GM19452 (cell line): ENCODE results near the gene RARRES1.
A peak's percentile ranks its signal among the peaks of the same experiment; 100 is the strongest.

ENCODE experiments used
- ATAC-seq: cut with Tn5 transposase; IDR thresholded peaks from one replicate; pipeline ENCODE4 v1.9.1; 2021; ENCODE audit not compliant: unreplicated experiment

RARRES1 gene

GRCh38 chr3:158731938-158732855, at the start of gene RARRES1:
RARRES1 (minus strand) TSS chr3:158732457; CDS start chr3:158732415, 42 bp downstream.
- ATAC-seq = peak; percentile 79

- ATAC-seq = no peak
Observed at GRCh38 chr3:158781849-158782248, 49.6 kb upstream of the RARRES1 start.

- ATAC-seq = no peak
Observed at GRCh38 chr3:158781191-158781590, 48.9 kb upstream of the RARRES1 start.

GRCh38 chr3:158780766-158781165, 48.5 kb upstream of the RARRES1 start:
- no peak for ATAC-seq

- ATAC-seq = no peak
Observed at GRCh38 chr3:158777161-158777873, 45.1 kb upstream of the RARRES1 start.

- no peak for ATAC-seq
Observed at GRCh38 chr3:158776531-158776930, 44.3 kb upstream of the RARRES1 start.

GRCh38 chr3:158775426-158776410, 43.5 kb upstream of the RARRES1 start:
- ATAC-seq = peak; percentile 54

- ATAC-seq = no peak
Observed at GRCh38 chr3:158774965-158775364, 42.7 kb upstream of the RARRES1 start.

GRCh38 chr3:158773845-158774830, 41.9 kb upstream of the RARRES1 start:
- ATAC-seq = no peak

- ATAC-seq = no peak
Observed at GRCh38 chr3:158773166-158773565, 40.9 kb upstream of the RARRES1 start.

GRCh38 chr3:158771982-158772381, 39.7 kb upstream of the RARRES1 start:
- no peak for ATAC-seq

- ATAC-seq = no peak
Observed at GRCh38 chr3:158771577-158771976, 39.3 kb upstream of the RARRES1 start.

GRCh38 chr3:158770741-158771350, 38.6 kb upstream of the RARRES1 start:
- ATAC-seq = no peak

GRCh38 chr3:158769952-158770740, 37.9 kb upstream of the RARRES1 start:
- no peak for ATAC-seq

- ATAC-seq = no peak
Observed at GRCh38 chr3:158769549-158769948, 37.3 kb upstream of the RARRES1 start.

GRCh38 chr3:158768881-158769543, 36.8 kb upstream of the RARRES1 start:
- ATAC-seq = no peak

- no peak for ATAC-seq
Observed at GRCh38 chr3:158768361-158768787, 36.1 kb upstream of the RARRES1 start.

GRCh38 chr3:158766364-158766763, 34.1 kb upstream of the RARRES1 start:
- no peak for ATAC-seq
